ENCODE data around the gene ZBTB7C. TPM values are rescaled to one million over a fixed set of nuclear protein-coding genes. Genes with fewer than 3 reads are reported as not detected.

Gene ZBTB7C
- total and polyA plus RNA-seq, 9 donors = 1.5 to 26.6 (median 15.7) TPM

GRCh38 chr18:48194591-48195181, 214.5 kb downstream of the ZBTB7C start:
- Histone ChIP-seq H3K27ac (peak overlapping the region in 1 of 2 donors; percentile 47), H3K9me3 (no peaks in the 10 kb centered on the region), H3K27me3 (no peaks in the 10 kb centered on the region), H3K4me1 (ENCODE audit: insufficient read depth) (peaks cover 15% of the 10 kb centered on the region), H3K4me3 (no peak overlapping the region), H3K36me3 (no peaks in the 10 kb centered on the region)
- TF ChIP-seq CTCF (IDR thresholded peaks at IDR 0.05) = no peak
- TF ChIP-seq EP300 (IDR thresholded peaks at IDR 0.05) = no peak
- TF ChIP-seq POLR2A (IDR thresholded peaks at IDR 0.05) = no peak
- intact Hi-C loops (cut with DNase I) = no loop called here
- DNase-seq = no peak
- 36 to 42% (median 42%) methylated on average over 4 of the region's 4 CpGs for WGBS, 3 donors

- Histone ChIP-seq H3K36me3 (no peaks in the 10 kb centered on the region), H3K4me1 (ENCODE audit: insufficient read depth) (peaks cover 15% of the 10 kb centered on the region), H3K27ac (peak overlapping the region in 1 of 2 donors; percentile 59), H3K9me3 (no peaks in the 10 kb centered on the region), H3K4me3 (no peak overlapping the region), H3K27me3 (no peaks in the 10 kb centered on the region)
- intact Hi-C loops (cut with DNase I) = no loop called here
- no peak for TF ChIP-seq CTCF (IDR thresholded peaks at IDR 0.05)
- no peak for TF ChIP-seq POLR2A (IDR thresholded peaks at IDR 0.05)
- TF ChIP-seq EP300 (IDR thresholded peaks at IDR 0.05) = no peak
- DNase-seq = peak; percentile 78 to 87 (median 82)
- 45 to 49% (median 47%) methylated on average over 9 of the region's 9 CpGs for WGBS, 3 donors
Observed at GRCh38 chr18:48193521-48194492, 215.4 kb downstream of the ZBTB7C start.

- Histone ChIP-seq H3K4me1 (ENCODE audit: insufficient read depth) (peaks cover 15% of the 10 kb centered on the region), H3K36me3 (no peaks in the 10 kb centered on the region), H3K27me3 (no peaks in the 10 kb centered on the region), H3K27ac (no peak overlapping the region), H3K4me3 (no peak overlapping the region), H3K9me3 (no peaks in the 10 kb centered on the region)
- 89 to 92% (median 91%) methylated on average over 8 of the region's 8 CpGs for WGBS, 3 donors
- intact Hi-C loops (cut with DNase I) = no loop called here
- TF ChIP-seq CTCF (IDR thresholded peaks at IDR 0.05) = no peak
- TF ChIP-seq EP300 (IDR thresholded peaks at IDR 0.05) = no peak
- TF ChIP-seq POLR2A (IDR thresholded peaks at IDR 0.05) = no peak
- DNase-seq = no peak
Observed at GRCh38 chr18:48192542-48192941, 216.6 kb downstream of the ZBTB7C start.

GRCh38 chr18:48191494-48191893, 217.7 kb downstream of the ZBTB7C start:
- H3K4me3 ChIP-seq = no peak overlapping the region
- intact Hi-C loops (cut with DNase I) = no loop called here
- no peak overlapping the region for H3K27ac ChIP-seq
- WGBS, 3 donors = 60 to 73% (median 72%) methylated on average over 3 of the region's 3 CpGs
- no peaks in the 10 kb centered on the region for H3K9me3 ChIP-seq
- peaks cover 16% of the 10 kb centered on the region for H3K4me1 ChIP-seq (ENCODE audit: insufficient read depth)
- TF ChIP-seq CTCF (IDR thresholded peaks at IDR 0.05) = no peak
- no peak for TF ChIP-seq EP300 (IDR thresholded peaks at IDR 0.05)
- DNase-seq = no peak
- H3K36me3 ChIP-seq = no peaks in the 10 kb centered on the region
- no peaks in the 10 kb centered on the region for H3K27me3 ChIP-seq
